ENCODE results near the gene BICC1. TPM values are rescaled to one million over a fixed set of nuclear protein-coding genes. Genes with fewer than 3 reads are reported as not detected.

The BICC1 gene
- total RNA-seq, 1 donor: 210 TPM

GRCh38 chr10:58625070-58625469 is 112.4 kb downstream of the BICC1 start:
- TF ChIP-seq, protein P1, sequence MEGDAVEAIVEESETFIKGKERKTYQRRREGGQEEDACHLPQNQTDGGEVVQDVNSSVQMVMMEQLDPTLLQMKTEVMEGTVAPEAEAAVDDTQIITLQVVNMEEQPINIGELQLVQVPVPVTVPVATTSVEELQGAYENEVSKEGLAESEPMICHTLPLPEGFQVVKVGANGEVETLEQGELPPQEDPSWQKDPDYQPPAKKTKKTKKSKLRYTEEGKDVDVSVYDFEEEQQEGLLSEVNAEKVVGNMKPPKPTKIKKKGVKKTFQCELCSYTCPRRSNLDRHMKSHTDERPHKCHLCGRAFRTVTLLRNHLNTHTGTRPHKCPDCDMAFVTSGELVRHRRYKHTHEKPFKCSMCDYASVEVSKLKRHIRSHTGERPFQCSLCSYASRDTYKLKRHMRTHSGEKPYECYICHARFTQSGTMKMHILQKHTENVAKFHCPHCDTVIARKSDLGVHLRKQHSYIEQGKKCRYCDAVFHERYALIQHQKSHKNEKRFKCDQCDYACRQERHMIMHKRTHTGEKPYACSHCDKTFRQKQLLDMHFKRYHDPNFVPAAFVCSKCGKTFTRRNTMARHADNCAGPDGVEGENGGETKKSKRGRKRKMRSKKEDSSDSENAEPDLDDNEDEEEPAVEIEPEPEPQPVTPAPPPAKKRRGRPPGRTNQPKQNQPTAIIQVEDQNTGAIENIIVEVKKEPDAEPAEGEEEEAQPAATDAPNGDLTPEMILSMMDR (IDR thresholded peaks at IDR 0.05; ENCODE audit: extremely low read depth, low read depth, low read length): no peak
- H2AFZ ChIP-seq (ENCODE audit: low read length): no peak overlapping the region
- H3K27me3 ChIP-seq (ENCODE audit: insufficient read depth, low read length): no peaks in the 10 kb centered on the region
- H3K4me2 ChIP-seq (ENCODE audit: insufficient read depth, low read length): no peak overlapping the region
- H3K27ac ChIP-seq (ENCODE audit: low read depth, low read length): peak overlapping the region; percentile 53
- no peaks in the 10 kb centered on the region for H4K20me1 ChIP-seq (ENCODE audit: insufficient read depth, low read length)
- peaks cover 21% of the 10 kb centered on the region for H3K4me1 ChIP-seq (ENCODE audit: insufficient read depth, low read length)
- H3K9me3 ChIP-seq (ENCODE audit: low read depth, low read length): no peaks in the 10 kb centered on the region
- H3K36me3 ChIP-seq (ENCODE audit: insufficient read depth, low read length): peaks cover under 1% of the 10 kb centered on the region
- no peak overlapping the region for H3K4me3 ChIP-seq (ENCODE audit: insufficient read depth, low read length)
- peaks cover 56% of the 10 kb centered on the region for H3K79me2 ChIP-seq (ENCODE audit: insufficient read depth, low read length)
- peak; percentile 23 for DNase-seq (ENCODE audit: insufficient read length, low spot score, missing footprints)

GRCh38 chr10:58627392-58627791 is 114.7 kb downstream of the BICC1 start:
- peaks cover 13% of the 10 kb centered on the region for H3K4me1 ChIP-seq (ENCODE audit: insufficient read depth, low read length)
- peaks cover 62% of the 10 kb centered on the region for H3K79me2 ChIP-seq (ENCODE audit: insufficient read depth, low read length)

DNA sequence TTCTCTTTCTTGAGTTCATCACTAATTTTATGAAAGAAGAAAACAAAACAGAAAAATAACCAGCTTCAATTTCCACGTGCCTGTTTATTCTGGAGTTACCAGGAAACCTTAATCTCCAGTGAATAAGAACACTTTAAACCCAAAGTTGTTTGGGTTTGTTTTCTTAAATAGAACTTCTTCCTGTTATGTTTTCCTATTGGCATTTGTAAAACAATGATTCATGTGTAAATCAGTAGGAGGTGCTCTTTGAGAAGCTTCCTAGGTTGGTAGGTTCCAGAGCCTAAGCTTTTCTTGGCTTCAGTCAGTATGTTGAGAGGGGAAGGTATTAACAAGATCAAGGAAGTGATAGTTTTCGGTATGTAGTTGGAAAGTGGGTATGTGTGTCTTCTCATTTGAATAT is 119.0 kb downstream of the BICC1 start:
- H4K20me1 ChIP-seq (ENCODE audit: insufficient read depth, low read length): no peaks in the 10 kb centered on the region
- no peak overlapping the region for H3K4me2 ChIP-seq (ENCODE audit: insufficient read depth, low read length)
- H3K27ac ChIP-seq (ENCODE audit: low read depth, low read length): peak overlapping the region; percentile 10
- no peaks in the 10 kb centered on the region for H3K27me3 ChIP-seq (ENCODE audit: insufficient read depth, low read length)
- H2AFZ ChIP-seq (ENCODE audit: low read length): no peak overlapping the region
- H3K4me1 ChIP-seq (ENCODE audit: insufficient read depth, low read length): peaks cover 11% of the 10 kb centered on the region
- H3K4me3 ChIP-seq (ENCODE audit: insufficient read depth, low read length): no peak overlapping the region
- DNase-seq (ENCODE audit: insufficient read length, low spot score, missing footprints): no peak
- peaks cover 82% of the 10 kb centered on the region for H3K79me2 ChIP-seq (ENCODE audit: insufficient read depth, low read length)
- TF ChIP-seq, protein P1 (IDR thresholded peaks at IDR 0.05; ENCODE audit: extremely low read depth, low read depth, low read length): no peak
- no peaks in the 10 kb centered on the region for H3K9me3 ChIP-seq (ENCODE audit: low read depth, low read length)
- H3K36me3 ChIP-seq (ENCODE audit: insufficient read depth, low read length): peaks cover 4% of the 10 kb centered on the region

More at GRCh38 chr10:58627392-58627791, 114.7 kb downstream of the BICC1 start:
- H3K27ac ChIP-seq (ENCODE audit: low read depth, low read length): no peak overlapping the region
- H3K27me3 ChIP-seq (ENCODE audit: insufficient read depth, low read length): no peaks in the 10 kb centered on the region
- no peaks in the 10 kb centered on the region for H3K9me3 ChIP-seq (ENCODE audit: low read depth, low read length)
- no peaks in the 10 kb centered on the region for H4K20me1 ChIP-seq (ENCODE audit: insufficient read depth, low read length)
- H3K4me2 ChIP-seq (ENCODE audit: insufficient read depth, low read length): no peak overlapping the region
- no peak for DNase-seq (ENCODE audit: insufficient read length, low spot score, missing footprints)
- peaks cover 4% of the 10 kb centered on the region for H3K36me3 ChIP-seq (ENCODE audit: insufficient read depth, low read length)
- TF ChIP-seq, protein P1 (IDR thresholded peaks at IDR 0.05; ENCODE audit: extremely low read depth, low read depth, low read length): no peak
- H3K4me3 ChIP-seq (ENCODE audit: insufficient read depth, low read length): no peak overlapping the region
- no peak overlapping the region for H2AFZ ChIP-seq (ENCODE audit: low read length)

GRCh38 chr10:58632216-58632615 is 119.5 kb downstream of the BICC1 start:
- Histone ChIP-seq H3K36me3 (ENCODE audit: insufficient read depth, low read length) (peaks cover 4% of the 10 kb centered on the region), H3K9me3 (ENCODE audit: low read depth, low read length) (no peaks in the 10 kb centered on the region), H3K4me2 (ENCODE audit: insufficient read depth, low read length) (no peak overlapping the region), H3K27me3 (ENCODE audit: insufficient read depth, low read length) (no peaks in the 10 kb centered on the region), H3K79me2 (ENCODE audit: insufficient read depth, low read length) (peaks cover 78% of the 10 kb centered on the region), H2AFZ (ENCODE audit: low read length) (no peak overlapping the region), H3K4me3 (ENCODE audit: insufficient read depth, low read length) (no peak overlapping the region), H3K4me1 (ENCODE audit: insufficient read depth, low read length) (peaks cover 15% of the 10 kb centered on the region), H3K27ac (ENCODE audit: low read depth, low read length) (no peak overlapping the region), H4K20me1 (ENCODE audit: insufficient read depth, low read length) (no peaks in the 10 kb centered on the region)
- no peak for DNase-seq (ENCODE audit: insufficient read length, low spot score, missing footprints)
- TF ChIP-seq, protein P1 (IDR thresholded peaks at IDR 0.05; ENCODE audit: extremely low read depth, low read depth, low read length): no peak

Measured in osteoblast (primary cell).